ENCODE data around the gene SPATA21.

GRCh38 chr1:16352842-16353535 lies 84.2 kb downstream of the SPATA21 start:
- TF ChIP-seq CTCF (IDR thresholded peaks at IDR 0.05) (no peak), ZFX (IDR thresholded peaks at IDR 0.05; ENCODE audit: borderline replicate concordance) (no peak)

Data from 22Rv1 (cell line).